ENCODE data around the gene ANKRD11.

Gene ANKRD11

DNA sequence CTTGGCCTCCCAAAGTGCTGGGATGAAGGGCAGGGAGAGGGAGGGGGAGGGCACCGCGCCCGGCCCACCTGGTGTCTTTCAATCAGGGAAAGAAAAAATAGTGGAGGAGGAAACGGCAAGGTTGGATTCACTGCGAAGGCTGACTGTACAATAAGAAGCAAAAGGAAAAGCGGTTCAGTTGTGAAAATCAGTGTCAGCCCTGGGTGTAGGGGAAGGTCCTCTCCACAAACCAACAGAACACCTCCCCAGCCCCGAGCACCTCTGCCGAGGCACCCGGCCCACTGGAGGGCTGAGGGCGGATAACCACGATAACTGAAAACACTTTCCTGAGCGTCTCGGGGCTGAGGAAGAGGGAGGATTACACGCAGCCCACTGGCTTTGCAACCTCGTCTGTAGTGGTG lies 16.4 kb upstream of the ANKRD11 start:
- DNase-seq (ENCODE audit: low read depth, low spot score) = no peak

GRCh38 chr16:89506113-89506504 lies 15.7 kb upstream of the ANKRD11 start:
- DNase-seq (ENCODE audit: low read depth, low spot score) = no peak

- no peak for DNase-seq (ENCODE audit: low read depth, low spot score)
Observed at GRCh38 chr16:89505204-89506112, 15.1 kb upstream of the ANKRD11 start.

DNA sequence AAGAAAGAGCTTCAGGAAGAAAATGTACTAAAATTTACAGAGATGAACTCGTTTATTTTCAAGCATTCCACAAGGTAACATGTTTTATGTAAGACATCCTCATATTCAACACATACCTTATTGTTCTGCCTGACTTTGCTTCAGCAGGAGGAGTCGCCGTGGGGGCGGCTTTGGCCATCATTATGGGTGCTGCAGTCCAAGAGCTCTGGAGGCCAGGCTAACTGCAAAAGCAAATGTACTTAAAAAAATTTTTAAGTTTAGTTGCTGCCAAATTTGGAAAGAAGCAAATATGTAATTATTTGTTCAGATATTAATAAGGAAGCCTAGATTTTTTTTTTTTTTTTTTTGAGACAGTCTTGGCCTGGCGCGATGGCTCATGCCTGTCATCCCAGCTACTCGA lies 13.7 kb upstream of the ANKRD11 start:
- DNase-seq (ENCODE audit: low read depth, low spot score) = no peak

- DNase-seq (ENCODE audit: low read depth, low spot score) = no peak
Observed at GRCh38 chr16:89502081-89502843, 11.9 kb upstream of the ANKRD11 start.

DNA sequence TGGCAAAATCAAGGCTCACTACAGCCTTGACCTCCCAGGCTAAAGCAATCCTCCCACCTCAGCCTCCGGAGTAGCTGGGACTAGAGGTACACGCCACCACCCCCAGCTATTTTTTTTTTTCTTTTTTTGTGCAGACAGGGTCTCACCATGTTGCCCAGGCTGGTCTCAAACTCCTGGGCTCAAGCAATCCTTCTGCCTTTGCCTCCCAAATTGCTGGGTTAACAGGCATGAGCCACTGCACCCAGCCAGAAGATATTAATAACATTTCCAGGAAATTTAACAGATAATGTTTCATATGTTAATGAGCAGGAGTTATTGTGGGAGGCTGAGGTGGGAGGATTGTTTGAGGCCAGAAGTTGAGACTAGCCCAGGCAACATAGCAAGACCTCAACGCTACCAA lies 9.4 kb upstream of the ANKRD11 start:
- no peak for DNase-seq (ENCODE audit: low read depth, low spot score)

GRCh38 chr16:89498839-89499238 lies 8.5 kb upstream of the ANKRD11 start:
- DNase-seq (ENCODE audit: low read depth, low spot score) = no peak

DNA sequence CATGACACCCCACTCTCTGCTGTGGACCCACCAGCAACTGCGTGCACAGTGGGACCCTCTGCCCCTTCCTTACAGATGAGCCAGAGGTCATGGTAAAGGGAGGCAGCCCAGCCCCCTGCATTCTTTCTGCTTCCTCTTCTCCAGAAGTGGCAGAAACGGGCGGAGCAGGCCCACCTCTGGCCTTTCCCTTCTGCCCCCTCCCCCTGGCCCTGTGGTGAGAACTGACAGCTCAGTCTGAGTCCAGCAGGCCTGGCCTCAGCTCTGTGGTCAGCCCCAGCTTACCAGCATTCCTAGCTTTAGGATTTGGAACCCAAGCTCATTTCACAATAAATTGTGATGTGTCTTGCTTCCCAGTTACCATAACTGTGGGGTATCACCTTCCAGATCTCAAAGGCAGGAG lies 4.8 kb upstream of the ANKRD11 start:
- no peak for DNase-seq (ENCODE audit: low read depth, low spot score)

DNA sequence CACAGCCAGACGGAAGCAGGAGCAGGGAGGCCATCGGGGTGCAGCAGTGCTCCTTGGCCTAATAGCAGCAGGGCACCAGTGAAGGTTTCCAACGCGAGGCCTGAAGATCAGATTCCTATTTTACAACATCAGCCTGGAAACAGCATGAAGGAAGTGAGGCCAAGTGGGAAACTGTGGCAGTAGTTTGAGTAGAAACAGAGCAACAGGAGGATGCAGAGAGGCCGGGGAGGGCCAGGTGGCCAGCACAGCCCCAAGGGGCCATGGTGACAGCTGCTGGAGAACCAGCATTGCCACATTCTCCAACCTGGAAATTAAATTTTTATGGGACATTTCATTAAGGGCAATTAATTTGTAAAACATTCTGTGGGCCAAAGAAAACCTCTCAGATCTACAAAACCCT lies 3.4 kb upstream of the ANKRD11 start:
- DNase-seq (ENCODE audit: low read depth, low spot score) = no peak

DNA sequence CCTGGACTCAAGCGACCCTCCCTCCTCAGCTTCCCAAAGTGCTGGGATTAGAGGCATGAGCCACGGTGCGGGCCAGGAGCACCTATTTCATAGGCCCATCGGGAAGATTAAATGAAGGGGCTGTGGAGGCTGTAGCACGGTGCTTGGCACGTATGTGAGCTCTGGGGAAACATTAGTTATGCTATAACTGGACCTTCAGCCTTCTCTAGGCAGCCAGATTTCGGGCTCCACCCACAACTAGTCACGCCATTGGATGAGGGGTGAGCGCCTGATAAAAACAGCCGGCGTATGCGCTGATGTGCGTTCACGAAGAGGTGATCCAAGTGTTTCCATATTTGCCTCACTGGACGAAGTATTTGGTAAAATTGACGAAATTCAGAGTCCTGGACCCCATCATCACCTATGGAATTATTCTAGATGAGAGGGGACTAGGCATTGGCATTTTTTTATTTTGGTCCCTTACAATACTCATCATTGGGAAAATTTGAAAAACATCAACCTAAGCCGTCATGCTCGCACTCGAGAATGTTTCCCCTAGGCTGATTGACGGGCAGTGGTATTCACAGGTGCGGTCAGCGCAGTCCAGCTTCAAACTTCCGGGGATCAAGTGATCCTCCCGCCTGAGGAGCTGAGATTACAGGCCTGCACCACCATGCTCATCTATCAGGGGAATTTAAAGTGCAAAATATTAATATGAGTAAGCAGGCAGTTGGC lies 1.8 kb upstream of the ANKRD11 start:
- DNase-seq (ENCODE audit: low read depth, low spot score) = no peak

GRCh38 chr16:89491238-89491869 lies 993 bp upstream of the ANKRD11 start:
- DNase-seq (ENCODE audit: low read depth, low spot score) = no peak

- DNase-seq (ENCODE audit: low read depth, low spot score) = no peak
Observed at GRCh38 chr16:89489898-89490438, 393 bp downstream of the ANKRD11 start.

DNA sequence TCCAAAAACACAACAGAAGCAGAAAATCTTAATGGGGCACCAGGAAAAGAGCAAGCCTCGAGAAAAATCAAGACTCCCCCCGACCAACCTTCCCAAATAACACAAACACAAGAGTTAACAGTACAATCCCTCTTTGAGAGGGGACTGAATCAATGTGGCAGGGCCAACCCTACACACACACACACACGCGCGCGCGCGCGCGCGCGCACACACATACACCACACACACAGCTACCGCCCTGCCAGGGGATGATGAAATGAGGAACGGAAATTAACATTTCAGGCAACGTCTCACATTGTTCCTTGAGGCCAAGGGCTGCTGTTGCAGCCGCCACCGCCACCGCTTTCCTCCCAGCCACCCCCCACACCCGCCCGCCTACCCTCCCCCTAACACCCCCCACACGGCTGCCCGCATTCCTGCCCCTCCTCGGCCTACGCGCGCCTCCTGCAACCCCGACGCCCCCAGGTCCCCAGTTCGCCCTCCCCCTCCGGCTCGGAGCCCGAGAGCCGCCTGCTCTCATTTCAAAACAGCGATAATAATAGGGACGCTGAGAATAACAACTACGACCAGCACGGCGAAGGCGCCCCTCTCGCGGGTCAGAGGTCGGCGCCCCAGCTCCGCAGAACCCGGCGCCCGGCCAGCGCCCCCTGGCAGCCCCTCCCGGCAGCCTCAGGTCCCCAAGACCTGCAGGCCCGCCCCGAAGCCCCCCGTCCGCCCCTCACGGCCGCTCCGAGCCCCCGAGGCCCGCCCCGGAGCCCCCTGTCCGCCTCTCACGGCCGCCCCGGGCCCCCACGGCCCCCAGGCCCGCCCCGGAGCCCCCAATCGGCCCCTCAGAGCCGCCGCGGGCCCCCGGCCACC lies 1.1 kb downstream of the ANKRD11 start:
- DNase-seq (ENCODE audit: low read depth, low spot score) = no peak

GRCh38 chr16:89485701-89486246 lies 4.6 kb downstream of the ANKRD11 start:
- DNase-seq (ENCODE audit: low read depth, low spot score) = no peak

- no peak for DNase-seq (ENCODE audit: low read depth, low spot score)
Observed at GRCh38 chr16:89484923-89485679, 5.3 kb downstream of the ANKRD11 start.

- no peak for DNase-seq (ENCODE audit: low read depth, low spot score)
Observed at GRCh38 chr16:89484041-89484501, 6.3 kb downstream of the ANKRD11 start.

DNA sequence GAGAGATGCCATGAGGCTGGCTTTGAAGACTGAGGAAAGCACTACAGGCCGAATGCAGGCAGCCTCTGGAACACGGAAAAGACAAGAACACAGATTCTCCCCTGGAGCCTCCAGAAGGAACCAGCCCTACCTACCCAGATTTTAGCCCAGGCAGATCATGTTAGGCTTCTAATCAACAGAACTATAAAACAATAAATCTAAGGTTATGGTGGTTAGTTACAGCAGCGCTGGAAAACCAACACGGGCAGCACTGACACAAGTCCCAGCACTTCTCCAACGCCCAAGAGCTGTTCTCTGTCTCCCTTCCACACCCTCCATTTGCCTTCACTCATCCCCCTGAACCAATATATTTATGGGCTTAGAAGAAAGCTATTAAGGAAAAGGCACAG lies 7.5 kb downstream of the ANKRD11 start:
- DNase-seq (ENCODE audit: low read depth, low spot score) = no peak

DNA sequence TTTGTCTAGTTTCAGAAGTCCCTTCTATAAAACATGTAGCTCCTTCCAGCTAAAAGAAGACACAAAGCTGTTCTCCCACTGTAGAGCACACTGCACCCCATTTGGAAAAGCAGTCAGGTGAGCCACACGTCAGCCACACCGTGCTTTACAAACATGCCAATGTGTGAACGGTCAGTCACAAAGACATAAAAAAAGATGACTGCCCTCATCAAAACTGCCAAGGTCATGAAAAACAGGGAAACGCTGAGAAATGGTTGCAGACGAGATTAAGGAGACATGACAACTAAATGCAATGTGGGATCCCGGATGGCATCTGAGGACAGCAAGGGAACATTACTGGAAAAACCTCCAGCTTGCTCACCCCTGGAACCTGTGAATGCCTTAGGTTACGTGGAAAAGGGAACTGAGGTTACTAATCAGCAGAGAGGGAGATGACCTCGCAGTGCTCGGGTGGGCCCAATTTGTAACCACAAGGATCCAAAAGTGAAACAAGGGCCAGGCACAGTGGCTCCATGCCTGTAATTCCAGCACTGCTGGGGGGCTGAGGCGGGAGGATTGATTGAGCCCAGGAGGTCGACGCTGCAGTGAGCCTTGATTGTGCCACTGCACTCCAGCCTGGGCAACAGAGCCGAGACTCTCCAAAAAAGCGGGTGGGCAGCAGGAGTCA lies 8.1 kb downstream of the ANKRD11 start:
- no peak for DNase-seq (ENCODE audit: low read depth, low spot score)

Data from iPS DF 19.7 (cell line).